ENCODE results near the gene CEP112.

Gene CEP112

GRCh38 chr17:65587534-65588180 lies 604.3 kb downstream of the CEP112 start:
- no peak for DNase-seq

- DNase-seq: no peak
These were observed 605.0 kb downstream of the CEP112 start for GRCh38 chr17:65586899-65587298.

Measured in fibroblast of skin of scalp (primary cell).